Ovary (tissue), 3 donors: ENCODE measurements around the gene CMTM3.

Source experiments
- CTCF ChIP-seq, 3 donors: fragments of 450-650 bp in 2 of 3; fragments of 200-600 bp in 1 of 3; IDR thresholded peaks; one replicate each; pipeline versions ENCODE4 v1.5.1 to v1.8.0; 2016 to 2022; ENCODE audit warnings: antibody characterized with exemption in 3 of 3, mild to moderate bottlenecking in 1 of 3
- POLR2A ChIP-seq: fragments of 450-650 bp; IDR thresholded peaks from one replicate; pipeline ENCODE4 v1.6.1; 2017; ENCODE audit warnings: antibody characterized with exemption, mild to moderate bottlenecking, moderate library complexity
- donor health status: DM: no; HTN: no; CAD: no.

DNA sequence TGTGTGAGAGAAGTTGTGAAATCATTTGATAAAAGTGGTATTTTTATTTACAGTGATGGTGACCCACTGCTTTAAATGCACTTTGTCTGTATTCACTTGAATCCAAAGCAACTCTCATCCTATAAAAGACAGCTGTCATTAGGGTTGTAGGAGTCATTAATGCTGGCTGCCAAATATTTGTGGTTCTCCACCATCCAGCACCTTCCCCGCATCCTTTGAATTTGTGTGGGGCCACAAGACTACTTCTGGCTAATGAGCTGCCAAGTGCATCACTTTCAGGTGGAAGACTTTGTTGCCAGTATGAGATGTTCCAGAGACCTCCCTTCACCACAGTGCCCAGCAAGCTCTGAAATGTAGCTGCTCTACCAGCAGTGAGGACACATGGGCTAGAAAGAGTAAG, 43.4 kb downstream of the CMTM3 start:
- TF ChIP-seq CTCF (IDR thresholded peaks at IDR 0.05) = no peak
- no peak for TF ChIP-seq POLR2A
